ENCODE results near the gene ZDHHC3.

ZDHHC3 gene

DNA sequence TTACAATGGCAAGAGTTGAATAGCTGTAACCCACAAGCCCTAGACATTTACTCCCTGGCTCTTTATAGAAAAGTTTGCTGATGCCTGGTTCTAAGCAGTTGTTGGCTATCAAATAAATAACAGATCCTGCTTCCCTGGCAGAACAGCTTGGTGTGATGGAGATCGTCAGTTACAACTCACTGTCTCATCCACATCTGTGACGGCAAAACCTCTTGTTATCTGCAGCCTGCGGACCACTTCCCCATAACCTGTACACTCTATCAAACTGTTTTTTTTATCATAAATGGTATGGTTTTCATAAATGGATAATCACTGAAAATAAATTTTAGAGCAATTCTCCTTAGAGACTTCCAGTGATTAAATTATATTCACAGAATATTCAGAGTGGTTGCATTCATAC is 14.1 kb downstream of the ZDHHC3 start:
- Histone ChIP-seq H3K27ac (ENCODE audit: low read depth, low read length, poor library complexity, severe bottlenecking) (no peak overlapping the region), H3K9me2 (ENCODE audit: low read depth, low read length) (no peaks in the 10 kb centered on the region), H2AFZ (ENCODE audit: low read length) (no peak overlapping the region), H3F3A (ENCODE audit: insufficient read depth, low read length) (no peaks in the 10 kb centered on the region), H3K9ac (ENCODE audit: low read length) (no peak overlapping the region), H3K4me3 (ENCODE audit: low read depth, low read length, poor library complexity, severe bottlenecking) (no peak overlapping the region), H3K79me2 (ENCODE audit: insufficient read depth, low read length) (peaks cover 10% of the 10 kb centered on the region; the same call in 1 of the 2 replicates), H4K20me1 (ENCODE audit: insufficient read depth, low read length) (no peaks in the 10 kb centered on the region), H3K36me3 (ENCODE audit: insufficient read depth, low read length) (peaks cover 17% of the 10 kb centered on the region), H3K9me3 (ENCODE audit: low read length) (no peaks in the 10 kb centered on the region), H3K4me1 (ENCODE audit: insufficient read depth, low read length, severe bottlenecking) (peaks cover 17% of the 10 kb centered on the region), H3K27me3 (ENCODE audit: insufficient read depth, low read length) (no peaks in the 10 kb centered on the region), H3K4me2 (ENCODE audit: low read length) (no peak overlapping the region)
- TF ChIP-seq, protein P1, sequence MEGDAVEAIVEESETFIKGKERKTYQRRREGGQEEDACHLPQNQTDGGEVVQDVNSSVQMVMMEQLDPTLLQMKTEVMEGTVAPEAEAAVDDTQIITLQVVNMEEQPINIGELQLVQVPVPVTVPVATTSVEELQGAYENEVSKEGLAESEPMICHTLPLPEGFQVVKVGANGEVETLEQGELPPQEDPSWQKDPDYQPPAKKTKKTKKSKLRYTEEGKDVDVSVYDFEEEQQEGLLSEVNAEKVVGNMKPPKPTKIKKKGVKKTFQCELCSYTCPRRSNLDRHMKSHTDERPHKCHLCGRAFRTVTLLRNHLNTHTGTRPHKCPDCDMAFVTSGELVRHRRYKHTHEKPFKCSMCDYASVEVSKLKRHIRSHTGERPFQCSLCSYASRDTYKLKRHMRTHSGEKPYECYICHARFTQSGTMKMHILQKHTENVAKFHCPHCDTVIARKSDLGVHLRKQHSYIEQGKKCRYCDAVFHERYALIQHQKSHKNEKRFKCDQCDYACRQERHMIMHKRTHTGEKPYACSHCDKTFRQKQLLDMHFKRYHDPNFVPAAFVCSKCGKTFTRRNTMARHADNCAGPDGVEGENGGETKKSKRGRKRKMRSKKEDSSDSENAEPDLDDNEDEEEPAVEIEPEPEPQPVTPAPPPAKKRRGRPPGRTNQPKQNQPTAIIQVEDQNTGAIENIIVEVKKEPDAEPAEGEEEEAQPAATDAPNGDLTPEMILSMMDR (IDR thresholded peaks at IDR 0.05; ENCODE audit: low read length): no peak

DNA sequence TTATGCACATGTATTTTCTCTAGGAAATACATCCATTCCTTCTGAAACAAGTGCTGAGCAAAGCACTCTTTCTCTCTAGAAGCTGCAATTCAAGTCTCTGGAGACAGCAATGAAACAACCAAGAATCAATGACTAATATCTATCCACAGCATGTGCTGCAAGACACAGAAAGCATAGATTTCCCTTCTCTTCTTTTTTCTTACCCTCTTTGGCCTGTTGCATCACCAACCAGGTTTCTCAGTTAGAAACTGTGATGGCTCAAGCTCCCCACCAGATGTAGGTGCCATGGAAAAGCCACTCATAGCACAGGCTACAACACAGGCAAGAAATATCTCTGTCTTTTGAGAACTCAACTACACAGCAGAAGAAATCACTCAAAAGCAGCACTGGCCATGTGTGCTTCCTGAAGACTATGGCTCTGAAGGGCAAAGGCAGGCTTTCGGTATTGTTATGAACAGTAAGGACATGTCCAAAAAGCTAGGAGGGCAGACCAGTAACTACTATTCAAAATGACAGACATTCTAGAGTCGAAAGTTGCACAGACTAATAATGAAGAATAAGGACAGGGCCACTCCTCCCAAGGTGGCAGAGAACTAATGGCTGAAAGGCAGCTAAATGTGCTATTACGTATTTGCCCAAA is 15.5 kb downstream of the ZDHHC3 start:
- Histone ChIP-seq H3K27me3 (ENCODE audit: insufficient read depth, low read length) (no peaks in the 10 kb centered on the region), H2AFZ (ENCODE audit: low read length) (no peak overlapping the region), H3K9me2 (ENCODE audit: low read depth, low read length) (no peaks in the 10 kb centered on the region), H3K27ac (ENCODE audit: low read depth, low read length, poor library complexity, severe bottlenecking) (no peak overlapping the region), H3K4me1 (ENCODE audit: insufficient read depth, low read length, severe bottlenecking) (peaks cover 22% of the 10 kb centered on the region), H3K9me3 (ENCODE audit: low read length) (no peaks in the 10 kb centered on the region), H3K4me2 (ENCODE audit: low read length) (no peak overlapping the region), H3F3A (ENCODE audit: insufficient read depth, low read length) (no peaks in the 10 kb centered on the region), H3K79me2 (ENCODE audit: insufficient read depth, low read length) (peaks cover 10% of the 10 kb centered on the region; the same call in 1 of the 2 replicates), H3K9ac (ENCODE audit: low read length) (no peak overlapping the region), H4K20me1 (ENCODE audit: insufficient read depth, low read length) (no peaks in the 10 kb centered on the region), H3K36me3 (ENCODE audit: insufficient read depth, low read length) (peaks cover 17% of the 10 kb centered on the region), H3K4me3 (ENCODE audit: low read depth, low read length, poor library complexity, severe bottlenecking) (no peak overlapping the region)
- TF ChIP-seq, protein P1 (IDR thresholded peaks at IDR 0.05; ENCODE audit: low read length): no peak
- TF ChIP-seq EZH2 (IDR thresholded peaks at IDR 0.05; ENCODE audit: borderline replicate concordance, low read length): no peak

DNA sequence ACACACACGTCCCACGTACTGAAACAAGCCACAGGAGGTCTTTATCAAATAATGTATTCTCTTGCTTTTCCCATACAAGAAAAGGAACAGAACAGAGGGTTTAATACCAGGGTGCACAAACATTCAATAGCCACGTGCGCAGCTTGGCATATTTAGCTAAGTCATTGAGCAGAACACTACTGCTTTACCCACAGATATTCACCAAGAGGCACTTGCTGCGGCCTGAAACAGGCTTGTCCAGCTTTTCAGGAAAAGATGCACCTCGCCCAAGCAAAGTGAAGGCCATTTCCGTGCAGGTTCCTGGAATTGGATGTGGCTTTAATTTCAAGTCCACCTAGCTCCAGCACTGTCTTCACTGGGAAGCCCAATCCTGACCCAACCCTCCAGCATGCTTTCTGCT is 17.6 kb downstream of the ZDHHC3 start:
- no peaks in the 10 kb centered on the region for H3K9me2 ChIP-seq (ENCODE audit: low read depth, low read length)
- H3K27me3 ChIP-seq (ENCODE audit: insufficient read depth, low read length): no peaks in the 10 kb centered on the region
- TF ChIP-seq, protein P1 (IDR thresholded peaks at IDR 0.05; ENCODE audit: low read length): no peak
- no peak for TF ChIP-seq EZH2 (IDR thresholded peaks at IDR 0.05; ENCODE audit: borderline replicate concordance, low read length)
- 0 out of 2 replicates have a peak, but pooled peaks cover 6% of the 10 kb centered on the region for H3K79me2 ChIP-seq (ENCODE audit: insufficient read depth, low read length)
- no peak overlapping the region for H2AFZ ChIP-seq (ENCODE audit: low read length)
- H3K9ac ChIP-seq (ENCODE audit: low read length): no peak overlapping the region
- H3K27ac ChIP-seq (ENCODE audit: low read depth, low read length, poor library complexity, severe bottlenecking): no peak overlapping the region
- peaks cover 18% of the 10 kb centered on the region for H3K4me1 ChIP-seq (ENCODE audit: insufficient read depth, low read length, severe bottlenecking)
- peaks cover 17% of the 10 kb centered on the region for H3K36me3 ChIP-seq (ENCODE audit: insufficient read depth, low read length)
- H4K20me1 ChIP-seq (ENCODE audit: insufficient read depth, low read length): no peaks in the 10 kb centered on the region
- no peaks in the 10 kb centered on the region for H3K9me3 ChIP-seq (ENCODE audit: low read length)
- H3F3A ChIP-seq (ENCODE audit: insufficient read depth, low read length): no peaks in the 10 kb centered on the region
- H3K4me2 ChIP-seq (ENCODE audit: low read length): no peak overlapping the region
- H3K4me3 ChIP-seq (ENCODE audit: low read depth, low read length, poor library complexity, severe bottlenecking): no peak overlapping the region

Data from OCI-LY1 (cell line).